ENCODE data around the gene C16orf90.

The C16orf90 gene

DNA sequence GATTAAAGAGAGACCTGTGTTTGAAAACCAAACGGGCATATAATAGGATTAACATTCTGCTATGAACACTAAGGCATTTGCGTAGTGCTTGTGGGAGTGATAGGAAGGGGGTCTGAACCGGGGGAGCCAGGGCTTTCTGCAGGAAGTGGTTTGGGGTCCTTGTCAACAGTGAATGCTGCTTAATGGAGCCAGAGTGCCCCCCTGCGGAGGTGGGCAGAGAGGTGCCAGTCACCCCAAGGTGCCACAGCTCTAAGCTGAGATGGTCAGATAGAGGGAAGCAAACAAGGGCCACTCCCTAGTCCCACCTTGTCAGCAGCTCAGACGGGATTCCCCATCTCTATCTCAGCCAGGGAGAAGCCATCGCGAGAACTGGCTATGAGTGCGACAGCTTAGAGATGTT lies 34.1 kb downstream of the C16orf90 start:
- H3K4me2 ChIP-seq (ENCODE audit: low read depth, low read length), result no peak overlapping the region
- H3F3A ChIP-seq (ENCODE audit: insufficient read depth, low read length), result peaks cover 20% of the 10 kb centered on the region
- no peaks in the 10 kb centered on the region for H4K20me1 ChIP-seq (ENCODE audit: insufficient read depth, low read length)
- H3K79me2 ChIP-seq (ENCODE audit: low read length), result peaks cover 83% of the 10 kb centered on the region
- H3K9me2 ChIP-seq (replicated peaks; ENCODE audit: insufficient read depth, low read length), result no peaks in the 10 kb centered on the region
- H2AFZ ChIP-seq (ENCODE audit: low read length), result no peak overlapping the region
- no peaks in the 10 kb centered on the region for H3K27me3 ChIP-seq (replicated peaks; ENCODE audit: insufficient read depth, low read length)
- H3K9me3 ChIP-seq (replicated peaks; ENCODE audit: insufficient read depth, low read length), result no peaks in the 10 kb centered on the region
- TF ChIP-seq EZH2phosphoT487 (IDR thresholded peaks at IDR 0.05; ENCODE audit: low read length) (no peak), EZH2 (optimal IDR thresholded peaks at IDR 0.05; ENCODE audit: low read depth, low read length) (no peak)
- TF ChIP-seq, protein P1, sequence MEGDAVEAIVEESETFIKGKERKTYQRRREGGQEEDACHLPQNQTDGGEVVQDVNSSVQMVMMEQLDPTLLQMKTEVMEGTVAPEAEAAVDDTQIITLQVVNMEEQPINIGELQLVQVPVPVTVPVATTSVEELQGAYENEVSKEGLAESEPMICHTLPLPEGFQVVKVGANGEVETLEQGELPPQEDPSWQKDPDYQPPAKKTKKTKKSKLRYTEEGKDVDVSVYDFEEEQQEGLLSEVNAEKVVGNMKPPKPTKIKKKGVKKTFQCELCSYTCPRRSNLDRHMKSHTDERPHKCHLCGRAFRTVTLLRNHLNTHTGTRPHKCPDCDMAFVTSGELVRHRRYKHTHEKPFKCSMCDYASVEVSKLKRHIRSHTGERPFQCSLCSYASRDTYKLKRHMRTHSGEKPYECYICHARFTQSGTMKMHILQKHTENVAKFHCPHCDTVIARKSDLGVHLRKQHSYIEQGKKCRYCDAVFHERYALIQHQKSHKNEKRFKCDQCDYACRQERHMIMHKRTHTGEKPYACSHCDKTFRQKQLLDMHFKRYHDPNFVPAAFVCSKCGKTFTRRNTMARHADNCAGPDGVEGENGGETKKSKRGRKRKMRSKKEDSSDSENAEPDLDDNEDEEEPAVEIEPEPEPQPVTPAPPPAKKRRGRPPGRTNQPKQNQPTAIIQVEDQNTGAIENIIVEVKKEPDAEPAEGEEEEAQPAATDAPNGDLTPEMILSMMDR (IDR thresholded peaks at IDR 0.05; ENCODE audit: low read length), result no peak
- no peak for DNase-seq
- peaks cover 22% of the 10 kb centered on the region for H3K4me1 ChIP-seq (ENCODE audit: low read length)
- no peak overlapping the region for H3K4me3 ChIP-seq (ENCODE audit: low read length)
- H3K27ac ChIP-seq (ENCODE audit: low read length), result peak overlapping the region; percentile 66; the same call in 1 of the 2 replicates
- H3K36me3 ChIP-seq (replicated peaks; ENCODE audit: insufficient read depth, low read length), result no peaks in the 10 kb centered on the region
- H3K9ac ChIP-seq (ENCODE audit: low read length), result no peak overlapping the region

GRCh38 chr16:3460585-3460984 lies 34.7 kb downstream of the C16orf90 start:
- Histone ChIP-seq H3K4me1 (ENCODE audit: low read length) (peaks cover 22% of the 10 kb centered on the region), H3K9ac (ENCODE audit: low read length) (no peak overlapping the region), H2AFZ (ENCODE audit: low read length) (no peak overlapping the region), H3K4me2 (ENCODE audit: low read depth, low read length) (peak overlapping the region; percentile 92; the same call in 1 of the 2 replicates), H3K36me3 (replicated peaks; ENCODE audit: insufficient read depth, low read length) (no peaks in the 10 kb centered on the region), H3F3A (ENCODE audit: insufficient read depth, low read length) (peaks cover 20% of the 10 kb centered on the region), H4K20me1 (ENCODE audit: insufficient read depth, low read length) (no peaks in the 10 kb centered on the region), H3K9me2 (replicated peaks; ENCODE audit: insufficient read depth, low read length) (no peaks in the 10 kb centered on the region), H3K9me3 (replicated peaks; ENCODE audit: insufficient read depth, low read length) (no peaks in the 10 kb centered on the region), H3K79me2 (ENCODE audit: low read length) (peaks cover 78% of the 10 kb centered on the region), H3K27me3 (replicated peaks; ENCODE audit: insufficient read depth, low read length) (no peaks in the 10 kb centered on the region), H3K4me3 (ENCODE audit: low read length) (no peak overlapping the region), H3K27ac (ENCODE audit: low read length) (peak overlapping the region; percentile 66; the same call in 1 of the 2 replicates)
- TF ChIP-seq EZH2phosphoT487 (IDR thresholded peaks at IDR 0.05; ENCODE audit: low read length) (no peak), EZH2 (optimal IDR thresholded peaks at IDR 0.05; ENCODE audit: low read depth, low read length) (no peak)
- TF ChIP-seq, protein P1 (IDR thresholded peaks at IDR 0.05; ENCODE audit: low read length), result no peak
- DNase-seq, result no peak

DNA sequence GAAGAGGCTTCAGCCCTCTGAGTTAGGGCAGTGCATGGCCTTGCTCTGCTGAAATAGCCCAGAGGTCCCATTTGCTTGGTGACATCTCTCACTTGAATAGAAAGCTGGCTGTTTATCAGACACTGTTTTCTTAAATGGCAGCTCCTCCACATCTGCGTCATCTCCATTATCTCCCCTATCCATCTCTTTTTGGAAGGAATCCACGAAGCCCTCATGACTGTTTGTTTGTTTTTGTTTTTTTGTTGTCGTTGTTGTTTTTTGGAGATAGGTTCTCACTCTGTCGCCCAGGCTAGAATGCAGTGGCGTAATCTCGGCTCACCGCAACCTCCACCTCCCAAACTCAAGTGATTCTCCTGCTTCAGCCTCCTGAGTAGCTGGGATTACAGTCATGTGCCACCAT lies 35.2 kb downstream of the C16orf90 start:
- Histone ChIP-seq H3K27ac (ENCODE audit: low read length) (peak overlapping the region; percentile 66; the same call in 1 of the 2 replicates), H3K36me3 (replicated peaks; ENCODE audit: insufficient read depth, low read length) (no peaks in the 10 kb centered on the region), H3K9ac (ENCODE audit: low read length) (peak overlapping the region; percentile 90; the same call in 1 of the 2 replicates), H3K4me3 (ENCODE audit: low read length) (0 out of 2 replicates have a peak overlapping the region, but pooled peaks have one; percentile 23), H3K9me2 (replicated peaks; ENCODE audit: insufficient read depth, low read length) (no peaks in the 10 kb centered on the region), H2AFZ (ENCODE audit: low read length) (no peak overlapping the region), H3K27me3 (replicated peaks; ENCODE audit: insufficient read depth, low read length) (no peaks in the 10 kb centered on the region), H3K4me1 (ENCODE audit: low read length) (peaks cover 22% of the 10 kb centered on the region), H4K20me1 (ENCODE audit: insufficient read depth, low read length) (no peaks in the 10 kb centered on the region), H3F3A (ENCODE audit: insufficient read depth, low read length) (peaks cover 20% of the 10 kb centered on the region), H3K4me2 (ENCODE audit: low read depth, low read length) (peak overlapping the region; percentile 92), H3K79me2 (ENCODE audit: low read length) (peaks cover 73% of the 10 kb centered on the region), H3K9me3 (replicated peaks; ENCODE audit: insufficient read depth, low read length) (no peaks in the 10 kb centered on the region)
- no peak for DNase-seq
- TF ChIP-seq EZH2 (optimal IDR thresholded peaks at IDR 0.05; ENCODE audit: low read depth, low read length), result no peak
- TF ChIP-seq, protein P1 (IDR thresholded peaks at IDR 0.05; ENCODE audit: low read length), result no peak

Measured in MM.1S (cell line).